ENCODE data around the gene PRKAG2. TPM values are rescaled to one million over a fixed set of nuclear protein-coding genes. Genes with fewer than 3 reads are reported as not detected.

The PRKAG2 gene
- total RNA-seq, 1 donor from 2014 or later = 13.5 TPM

GRCh38 chr7:151897161-151897731 is 20.3 kb upstream of the PRKAG2 start:
- Mint-ChIP-seq H3K4me1 (ENCODE audit: unreplicated experiment) (peaks cover 5% of the 10 kb centered on the region), H3K27me3 (ENCODE audit: unreplicated experiment) (peaks cover 52% of the 10 kb centered on the region), H3K27ac (ENCODE audit: unreplicated experiment) (no peak overlapping the region), H3K9me3 (ENCODE audit: unreplicated experiment) (no peaks in the 10 kb centered on the region), H3K4me3 (ENCODE audit: unreplicated experiment) (no peak overlapping the region), H3K36me3 (ENCODE audit: unreplicated experiment) (no peaks in the 10 kb centered on the region)
- no peak for TF ChIP-seq CTCF (IDR thresholded peaks at IDR 0.05)
- DNase-seq (ENCODE audit: extremely low spot score, unreplicated experiment) = no peak

- peaks cover 56% of the 10 kb centered on the region for H3K27me3 Mint-ChIP-seq (ENCODE audit: unreplicated experiment)
- H3K9me3 Mint-ChIP-seq (ENCODE audit: unreplicated experiment) = no peaks in the 10 kb centered on the region
- no peak for TF ChIP-seq CTCF (IDR thresholded peaks at IDR 0.05)
- peak; percentile 74 for DNase-seq (ENCODE audit: extremely low spot score, unreplicated experiment)
- H3K4me1 Mint-ChIP-seq (ENCODE audit: unreplicated experiment) = peaks cover 5% of the 10 kb centered on the region
- H3K36me3 Mint-ChIP-seq (ENCODE audit: unreplicated experiment) = no peaks in the 10 kb centered on the region
- no peak overlapping the region for H3K27ac Mint-ChIP-seq (ENCODE audit: unreplicated experiment)
- no peak overlapping the region for H3K4me3 Mint-ChIP-seq (ENCODE audit: unreplicated experiment)
Observed at GRCh38 chr7:151896486-151896885, 19.6 kb upstream of the PRKAG2 start.

GRCh38 chr7:151896086-151896485 is 19.2 kb upstream of the PRKAG2 start:
- Mint-ChIP-seq H3K36me3 (ENCODE audit: unreplicated experiment) (no peaks in the 10 kb centered on the region), H3K4me1 (ENCODE audit: unreplicated experiment) (peaks cover 5% of the 10 kb centered on the region), H3K4me3 (ENCODE audit: unreplicated experiment) (no peak overlapping the region), H3K27me3 (ENCODE audit: unreplicated experiment) (peaks cover 56% of the 10 kb centered on the region), H3K9me3 (ENCODE audit: unreplicated experiment) (no peaks in the 10 kb centered on the region), H3K27ac (ENCODE audit: unreplicated experiment) (no peak overlapping the region)
- no peak for TF ChIP-seq CTCF (IDR thresholded peaks at IDR 0.05)
- no peak for DNase-seq (ENCODE audit: extremely low spot score, unreplicated experiment)

- Mint-ChIP-seq H3K4me1 (ENCODE audit: unreplicated experiment) (peaks cover 5% of the 10 kb centered on the region), H3K36me3 (ENCODE audit: unreplicated experiment) (no peaks in the 10 kb centered on the region), H3K27ac (ENCODE audit: unreplicated experiment) (no peak overlapping the region), H3K9me3 (ENCODE audit: unreplicated experiment) (no peaks in the 10 kb centered on the region), H3K4me3 (ENCODE audit: unreplicated experiment) (no peak overlapping the region), H3K27me3 (ENCODE audit: unreplicated experiment) (peaks cover 57% of the 10 kb centered on the region)
- no peak for TF ChIP-seq CTCF (IDR thresholded peaks at IDR 0.05)
- peak; percentile 70 for DNase-seq (ENCODE audit: extremely low spot score, unreplicated experiment)
Observed at GRCh38 chr7:151895631-151896031, 18.7 kb upstream of the PRKAG2 start.

- TF ChIP-seq CTCF (IDR thresholded peaks at IDR 0.05) = no peak
- Mint-ChIP-seq H3K4me3 (ENCODE audit: unreplicated experiment) (no peak overlapping the region), H3K4me1 (ENCODE audit: unreplicated experiment) (peaks cover 5% of the 10 kb centered on the region), H3K36me3 (ENCODE audit: unreplicated experiment) (no peaks in the 10 kb centered on the region), H3K27ac (ENCODE audit: unreplicated experiment) (no peak overlapping the region), H3K9me3 (ENCODE audit: unreplicated experiment) (no peaks in the 10 kb centered on the region), H3K27me3 (ENCODE audit: unreplicated experiment) (peaks cover 58% of the 10 kb centered on the region)
- DNase-seq (ENCODE audit: extremely low spot score, unreplicated experiment) = peak; percentile 69
Observed at GRCh38 chr7:151895008-151895630, 18.2 kb upstream of the PRKAG2 start.
